Sigmoid colon (tissue), 4 donors: ENCODE measurements around the gene ACOT13.

ENCODE experiments used
- EP300 ChIP-seq, 4 donors: sonication (generic); formaldehyde crosslinking; IDR thresholded peaks; one replicate each; pipeline ENCODE4 v1.6.1; 2017; ENCODE audit warnings: antibody characterized with exemption in 4 of 4
- POLR2A ChIP-seq, 2 donors: fragments of 450-650 bp; IDR thresholded peaks; one replicate each; pipeline ENCODE4 v1.6.1; 2016; ENCODE audit warnings: antibody characterized with exemption in 2 of 2, mild to moderate bottlenecking in 2 of 2, moderate library complexity in 2 of 2
- TF ChIP-seq, protein P1 (sequence below), 4 experiments: fragments of 450-650 bp in 3 of 4; fragments of 200-600 bp in 1 of 4; IDR thresholded peaks; one replicate each; pipeline ENCODE4 v1.5.1; 2016 to 2019; ENCODE audit warnings: antibody characterized with exemption in 4 of 4, mild to moderate bottlenecking in 3 of 4, moderate library complexity in 2 of 4

- TF ChIP-seq, protein P1, sequence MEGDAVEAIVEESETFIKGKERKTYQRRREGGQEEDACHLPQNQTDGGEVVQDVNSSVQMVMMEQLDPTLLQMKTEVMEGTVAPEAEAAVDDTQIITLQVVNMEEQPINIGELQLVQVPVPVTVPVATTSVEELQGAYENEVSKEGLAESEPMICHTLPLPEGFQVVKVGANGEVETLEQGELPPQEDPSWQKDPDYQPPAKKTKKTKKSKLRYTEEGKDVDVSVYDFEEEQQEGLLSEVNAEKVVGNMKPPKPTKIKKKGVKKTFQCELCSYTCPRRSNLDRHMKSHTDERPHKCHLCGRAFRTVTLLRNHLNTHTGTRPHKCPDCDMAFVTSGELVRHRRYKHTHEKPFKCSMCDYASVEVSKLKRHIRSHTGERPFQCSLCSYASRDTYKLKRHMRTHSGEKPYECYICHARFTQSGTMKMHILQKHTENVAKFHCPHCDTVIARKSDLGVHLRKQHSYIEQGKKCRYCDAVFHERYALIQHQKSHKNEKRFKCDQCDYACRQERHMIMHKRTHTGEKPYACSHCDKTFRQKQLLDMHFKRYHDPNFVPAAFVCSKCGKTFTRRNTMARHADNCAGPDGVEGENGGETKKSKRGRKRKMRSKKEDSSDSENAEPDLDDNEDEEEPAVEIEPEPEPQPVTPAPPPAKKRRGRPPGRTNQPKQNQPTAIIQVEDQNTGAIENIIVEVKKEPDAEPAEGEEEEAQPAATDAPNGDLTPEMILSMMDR (IDR thresholded peaks at IDR 0.05), result no peak
- no peak for TF ChIP-seq EP300 (IDR thresholded peaks at IDR 0.05)
- no peak for TF ChIP-seq POLR2A (IDR thresholded peaks at IDR 0.05)
Observed at GRCh38 chr6:24621626-24622289, 45.1 kb upstream of the ACOT13 start.
